NCI-H69 (cell line): Measurements from ENCODE around the gene NELFA.

Experiments
- DNase-seq: peaks from one replicate; lab custom pipeline; 2025; lab: John Stamatoyannopoulos, UW

Gene NELFA

DNA sequence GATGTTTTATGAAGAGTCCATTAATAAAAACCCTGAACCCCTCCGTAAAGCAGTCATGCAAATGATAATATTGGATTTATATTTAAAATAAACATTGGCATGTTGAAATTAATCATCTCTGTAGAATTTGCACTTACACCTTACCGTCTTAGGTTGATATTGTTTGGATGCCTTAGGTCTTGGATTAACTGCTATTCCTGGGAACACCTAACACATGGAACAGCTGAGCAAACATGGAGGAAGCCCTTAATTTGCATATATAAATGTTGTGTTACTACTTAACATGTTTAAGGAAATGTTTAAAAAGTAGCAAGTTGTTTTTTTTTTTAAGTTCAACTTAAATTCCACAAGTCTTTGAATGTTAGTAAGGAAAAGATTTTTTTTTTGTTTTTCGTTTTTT, 75.1 kb downstream of the NELFA start:
- peak; percentile 4 for DNase-seq

DNA sequence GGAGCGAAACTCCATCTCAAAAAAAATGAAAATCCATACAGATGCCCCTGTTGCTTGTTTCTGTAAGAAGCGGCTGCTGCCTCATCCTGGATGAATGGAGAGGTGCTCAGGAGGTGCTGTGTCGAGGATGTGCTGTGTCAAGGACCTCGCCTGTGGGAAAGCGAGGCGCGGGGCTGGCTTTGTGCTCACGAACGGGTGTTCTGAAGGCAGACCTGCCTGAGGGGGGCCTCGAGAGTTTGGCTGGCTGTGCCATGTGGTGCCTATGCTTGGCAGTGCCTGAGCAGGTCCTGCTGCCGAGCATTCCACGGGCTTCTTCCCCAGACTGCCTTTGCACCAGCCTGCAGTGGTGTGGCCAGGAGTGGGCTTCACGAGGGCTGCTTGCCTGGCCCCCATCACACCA, 76.0 kb downstream of the NELFA start:
- no peak for DNase-seq
